Measurements from ENCODE around the gene NPLOC4.

Gene NPLOC4

GRCh38 chr17:81556175-81556691 lies 80.7 kb downstream of the NPLOC4 start:
- TF ChIP-seq, protein P1, sequence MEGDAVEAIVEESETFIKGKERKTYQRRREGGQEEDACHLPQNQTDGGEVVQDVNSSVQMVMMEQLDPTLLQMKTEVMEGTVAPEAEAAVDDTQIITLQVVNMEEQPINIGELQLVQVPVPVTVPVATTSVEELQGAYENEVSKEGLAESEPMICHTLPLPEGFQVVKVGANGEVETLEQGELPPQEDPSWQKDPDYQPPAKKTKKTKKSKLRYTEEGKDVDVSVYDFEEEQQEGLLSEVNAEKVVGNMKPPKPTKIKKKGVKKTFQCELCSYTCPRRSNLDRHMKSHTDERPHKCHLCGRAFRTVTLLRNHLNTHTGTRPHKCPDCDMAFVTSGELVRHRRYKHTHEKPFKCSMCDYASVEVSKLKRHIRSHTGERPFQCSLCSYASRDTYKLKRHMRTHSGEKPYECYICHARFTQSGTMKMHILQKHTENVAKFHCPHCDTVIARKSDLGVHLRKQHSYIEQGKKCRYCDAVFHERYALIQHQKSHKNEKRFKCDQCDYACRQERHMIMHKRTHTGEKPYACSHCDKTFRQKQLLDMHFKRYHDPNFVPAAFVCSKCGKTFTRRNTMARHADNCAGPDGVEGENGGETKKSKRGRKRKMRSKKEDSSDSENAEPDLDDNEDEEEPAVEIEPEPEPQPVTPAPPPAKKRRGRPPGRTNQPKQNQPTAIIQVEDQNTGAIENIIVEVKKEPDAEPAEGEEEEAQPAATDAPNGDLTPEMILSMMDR (IDR thresholded peaks at IDR 0.05; ENCODE audit: borderline replicate concordance, insufficient read depth, low read depth, low read length): no peak
- H3K4me3 ChIP-seq (ENCODE audit: low read depth, low read length): no peak overlapping the region

- TF ChIP-seq, protein P1 (IDR thresholded peaks at IDR 0.05; ENCODE audit: borderline replicate concordance, insufficient read depth, low read depth, low read length): no peak
- peak overlapping the region; percentile 91 for H3K4me3 ChIP-seq (ENCODE audit: low read depth, low read length)
Observed at GRCh38 chr17:81553616-81554181, 83.2 kb downstream of the NPLOC4 start.

- peak overlapping the region; percentile 91 for H3K4me3 ChIP-seq (ENCODE audit: low read depth, low read length)
- TF ChIP-seq, protein P1 (IDR thresholded peaks at IDR 0.05; ENCODE audit: borderline replicate concordance, insufficient read depth, low read depth, low read length): peak; percentile 19; the same call in 1 of the 2 replicates
Observed at GRCh38 chr17:81553018-81553615, 83.8 kb downstream of the NPLOC4 start.

GRCh38 chr17:81552244-81553017 lies 84.5 kb downstream of the NPLOC4 start, which contains the start of gene FAAP100:
Gene FAAP100, minus strand, starts transcription at chr17:81552353. Its CDS starts 23 bp downstream, at chr17:81552330.
- H3K4me3 ChIP-seq (ENCODE audit: low read depth, low read length): peak within 1 kb of the TSS; percentile 91
- TF ChIP-seq, protein P1 (IDR thresholded peaks at IDR 0.05; ENCODE audit: borderline replicate concordance, insufficient read depth, low read depth, low read length): no peak

- peak overlapping the region; percentile 91 for H3K4me3 ChIP-seq (ENCODE audit: low read depth, low read length)
- TF ChIP-seq, protein P1 (IDR thresholded peaks at IDR 0.05; ENCODE audit: borderline replicate concordance, insufficient read depth, low read depth, low read length): no peak
Observed at GRCh38 chr17:81551458-81552243, 85.3 kb downstream of the NPLOC4 start.

- TF ChIP-seq, protein P1 (IDR thresholded peaks at IDR 0.05; ENCODE audit: borderline replicate concordance, insufficient read depth, low read depth, low read length): no peak
- H3K4me3 ChIP-seq (ENCODE audit: low read depth, low read length): peak overlapping the region; percentile 91
Observed at GRCh38 chr17:81550830-81551457, 86.0 kb downstream of the NPLOC4 start.
